HepG2 (cell line): Measurements from ENCODE around the gene PPDPF. TPM values are rescaled to one million over a fixed set of nuclear protein-coding genes. Genes with fewer than 3 reads are reported as not detected.

Experiments
- ARNT2 ChIP-seq: sonication (generic); formaldehyde crosslinking; IDR thresholded peaks from 2 replicates; pipeline ENCODE4 v1.8.0; 2022; ENCODE audit warnings: mild to moderate bottlenecking, low read depth, missing genetic modification reagents, moderate library complexity
- HNRNPK ChIP-seq: fragments of 200-400 bp; formaldehyde crosslinking; IDR thresholded peaks from 2 replicates; pipeline ENCODE4 v1.6.1; 2018; ENCODE audit warnings: low read length, low read depth, moderate library complexity, mild to moderate bottlenecking; ENCODE audit not compliant: poor library complexity, severe bottlenecking
- KLF11 ChIP-seq: IDR thresholded peaks from 2 replicates; pipeline ENCODE4 v1.6.1; 2016; ENCODE audit warnings: missing compliant biosample characterization
- PRPF4 ChIP-seq: fragments of 200-400 bp; formaldehyde crosslinking; IDR thresholded peaks from 2 replicates; pipeline ENCODE4 v1.6.1; 2016; ENCODE audit warnings: low read length, low read depth; ENCODE audit not compliant: poor library complexity, severe bottlenecking
- RAD51 ChIP-seq: fragments of 450-650 bp; IDR thresholded peaks from 2 replicates; pipeline ENCODE4 v1.6.1; 2016; ENCODE audit warnings: borderline replicate concordance
- SIN3A ChIP-seq: IDR thresholded peaks from 2 replicates; pipeline ENCODE4 v1.6.1; 2011; ENCODE audit warnings: low read depth, mild to moderate bottlenecking, control low read depth, low read length, borderline replicate concordance
- TFDP2 ChIP-seq: sonication (generic); formaldehyde crosslinking; IDR thresholded peaks from 2 replicates; pipeline ENCODE4 v1.4.0; 2020; ENCODE audit warnings: missing genetic modification reagents
- ZBED4 ChIP-seq: sonication (generic); formaldehyde crosslinking; IDR thresholded peaks from 2 replicates; pipeline ENCODE4 v1.4.0; 2020; ENCODE audit warnings: missing genetic modification reagents, borderline replicate concordance
- ZBTB4 ChIP-seq: sonication (generic); formaldehyde crosslinking; IDR thresholded peaks from 2 replicates; pipeline ENCODE4 v1.4.0; 2020; ENCODE audit warnings: missing genetic modification reagents, mild to moderate bottlenecking, borderline replicate concordance
- polyA plus RNA-seq, 8 experiments: library from polyadenylated mRNA; depleted of rRNA in 3 of 8; stranded (reverse) in 7 of 8; unstranded in 1 of 8; fragments of >200 nt; fragmentation: Illumina TruSeq in 4 of 8; extraction: Trizol in 4 of 8; gene quantifications; 2 replicates each; pipeline versions ENCODE4 v1.2.1 to v1.2.3, GENCODE V29; 2011 to 2016; ENCODE audit warnings: low read depth in 4 of 8, missing spikeins in 1 of 8, mixed read lengths in 1 of 8; ENCODE audit not compliant: insufficient read depth in 1 of 8
- total RNA-seq, 5 experiments: library from RNA; depleted of rRNA; stranded (reverse); fragments of >200 nt; fragmentation: Illumina TruSeq; extraction: Trizol; gene quantifications; 2 replicates each; pipeline ENCODE4 v1.2.3, GENCODE V29; 2016; ENCODE audit warnings: low read depth in 1 of 5
- TF ChIP-seq, protein P1 (sequence below): sonication (generic); formaldehyde crosslinking; IDR thresholded peaks from 2 replicates; pipeline ENCODE4 v1.5.1; 2020; ENCODE audit warnings: mild to moderate bottlenecking, missing genetic modification reagents, borderline replicate concordance

Gene PPDPF
- total and polyA plus RNA-seq, 2 of the 13 experiments (the other 11 are each of a cell fraction or from before 2014, with no cell fraction given), result 1.8 to 7.0 TPM

DNA sequence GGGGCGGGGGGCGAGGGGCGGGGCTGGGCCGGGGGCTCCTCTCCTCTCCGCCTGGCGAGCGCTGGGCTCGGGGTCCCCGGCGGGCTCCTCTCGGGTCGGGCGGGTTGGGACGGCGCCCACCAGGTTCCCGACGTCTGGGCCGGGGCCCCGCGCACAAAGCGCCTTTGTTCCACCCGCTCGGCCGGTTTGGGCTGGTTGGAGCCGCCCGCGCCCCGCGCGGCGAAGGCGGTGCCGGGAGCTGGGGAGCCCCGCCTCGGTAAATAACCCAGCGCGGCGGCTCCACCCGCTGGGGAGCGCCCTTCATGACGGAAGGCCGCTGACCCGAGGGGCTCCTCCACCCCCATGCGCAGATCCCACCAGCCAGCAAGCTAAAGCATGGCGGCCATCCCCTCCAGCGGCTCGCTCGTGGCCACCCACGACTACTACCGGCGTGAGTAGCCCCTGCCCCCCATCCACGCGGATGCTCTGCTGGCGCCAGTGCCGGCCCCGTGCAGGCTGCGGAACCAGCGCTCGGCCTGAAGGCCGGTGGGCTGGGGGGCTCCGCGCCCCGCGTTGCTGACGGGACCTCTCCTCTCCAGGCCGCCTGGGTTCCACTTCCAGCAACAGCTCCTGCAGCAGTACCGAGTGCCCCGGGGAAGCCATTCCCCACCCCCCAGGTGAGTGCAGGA, 503 bp downstream of the PPDPF start (continued):
- TF ChIP-seq ZBTB4 (CRISPR knock-in tag), result 0 out of 2 replicates have a peak, but pooled peaks have one; percentile 29
- peak; percentile 10; the same call in 1 of the 2 replicates for TF ChIP-seq TFDP2 (CRISPR knock-in tag)
- no peak for TF ChIP-seq RAD51
- TF ChIP-seq HNRNPK, result peak; percentile 31
- TF ChIP-seq, protein P1, sequence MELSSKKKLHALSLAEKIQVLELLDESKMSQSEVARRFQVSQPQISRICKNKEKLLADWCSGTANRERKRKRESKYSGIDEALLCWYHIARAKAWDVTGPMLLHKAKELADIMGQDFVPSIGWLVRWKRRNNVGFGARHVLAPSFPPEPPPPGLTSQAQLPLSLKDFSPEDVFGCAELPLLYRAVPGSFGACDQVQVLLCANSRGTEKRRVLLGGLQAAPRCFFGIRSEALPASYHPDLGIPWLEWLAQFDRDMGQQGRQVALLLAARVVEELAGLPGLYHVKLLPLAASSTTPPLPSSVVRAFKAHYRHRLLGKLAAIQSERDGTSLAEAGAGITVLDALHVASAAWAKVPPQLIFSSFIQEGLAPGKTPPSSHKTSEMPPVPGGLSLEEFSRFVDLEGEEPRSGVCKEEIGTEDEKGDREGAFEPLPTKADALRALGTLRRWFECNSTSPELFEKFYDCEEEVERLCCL, result no peak
- TF ChIP-seq SIN3A, result no peak
- no peak for TF ChIP-seq PRPF4
- TF ChIP-seq ARNT2 (CRISPR knock-in tag), result no peak
- no peak for TF ChIP-seq ZBED4 (CRISPR knock-in tag)
- no peak for TF ChIP-seq KLF11 (CRISPR knock-in tag)
